Cardiac muscle cell (in vitro differentiated cells and primary cell): Measurements from ENCODE around the gene RAX2. TPM values are rescaled to one million over a fixed set of nuclear protein-coding genes. Genes with fewer than 3 reads are reported as not detected.

Experiments
- DNase-seq, 2 donors: peaks; one replicate each; pipeline versions ENCODE4 v3.0.0 to v3.0.0-alpha.2; 2010 to 2017; ENCODE audit warnings: low read depth in 1 of 2, low spot score in 1 of 2
- H3K27ac ChIP-seq: fragments of 200-600 bp; sonication (generic); 2 replicates; pipeline ENCODE4 v1.5.1; 2016
- H3K27me3 ChIP-seq: fragments of 200-600 bp; sonication (generic); 2 replicates; pipeline ENCODE4 v1.6.0; 2016; ENCODE audit warnings: control low read depth
- H3K36me3 ChIP-seq: fragments of 200-600 bp; sonication (generic); 2 replicates; pipeline ENCODE4 v1.5.1; 2016; ENCODE audit warnings: control low read depth
- H3K4me1 ChIP-seq: fragments of 200-600 bp; sonication (generic); 2 replicates; pipeline ENCODE4 v1.8.1; 2017; ENCODE audit warnings: low read depth, mild to moderate bottlenecking, mixed run types
- H3K4me3 ChIP-seq: fragments of 200-600 bp; sonication (generic); 2 replicates; pipeline ENCODE4 v1.5.1; 2016; ENCODE audit warnings: mild to moderate bottlenecking
- H3K9me3 ChIP-seq: fragments of 200-600 bp; sonication (generic); 2 replicates; pipeline ENCODE4 v1.5.1; 2017; ENCODE audit warnings: low read depth, mild to moderate bottlenecking, control low read depth
- CTCF ChIP-seq: IDR thresholded peaks from 2 replicates; pipeline ENCODE4 v1.5.1; 2012; ENCODE audit warnings: low read depth, mild to moderate bottlenecking, low read length
- polyA plus RNA-seq: library from polyadenylated mRNA; unstranded; fragments of >200 nt; fragmentation: Nextera tagmentation; extraction: Ambion mirVana; gene quantifications from 2 replicates; pipeline ENCODE4 v1.2.1, GENCODE V29; 2016
- total RNA-seq: library from RNA; depleted of rRNA; stranded (reverse); fragments of >200 nt; gene quantifications from 2 replicates; pipeline ENCODE4 v1.2.3, GENCODE V29; 2016

The RAX2 gene
- total and polyA plus RNA-seq, 2 experiments from 2014 or later, result not detected

GRCh38 chr19:3804429-3804828 is 32.4 kb upstream of the RAX2 start:
- H3K36me3 ChIP-seq, result no peaks in the 10 kb centered on the region
- H3K9me3 ChIP-seq, result no peaks in the 10 kb centered on the region
- TF ChIP-seq CTCF, result no peak
- H3K4me1 ChIP-seq, result no peaks in the 10 kb centered on the region
- H3K27me3 ChIP-seq, result peaks cover 33% of the 10 kb centered on the region
- H3K4me3 ChIP-seq, result no peak overlapping the region
- no peak overlapping the region for H3K27ac ChIP-seq
- DNase-seq, result no peak

- Histone ChIP-seq H3K27ac (no peak overlapping the region), H3K9me3 (no peaks in the 10 kb centered on the region), H3K36me3 (no peaks in the 10 kb centered on the region), H3K4me1 (no peaks in the 10 kb centered on the region), H3K27me3 (peaks cover 37% of the 10 kb centered on the region), H3K4me3 (no peak overlapping the region)
- no peak for DNase-seq
- no peak for TF ChIP-seq CTCF
Observed at GRCh38 chr19:3803986-3804385, 32.0 kb upstream of the RAX2 start.

- H3K4me3 ChIP-seq, result no peak overlapping the region
- H3K36me3 ChIP-seq, result no peaks in the 10 kb centered on the region
- no peak for DNase-seq
- H3K27me3 ChIP-seq, result peaks cover 38% of the 10 kb centered on the region
- no peaks in the 10 kb centered on the region for H3K9me3 ChIP-seq
- no peak for TF ChIP-seq CTCF
- H3K27ac ChIP-seq, result no peak overlapping the region
- H3K4me1 ChIP-seq, result no peaks in the 10 kb centered on the region
Observed at GRCh38 chr19:3803114-3803888, 31.3 kb upstream of the RAX2 start.

- Histone ChIP-seq H3K36me3 (no peaks in the 10 kb centered on the region), H3K4me3 (no peak overlapping the region), H3K4me1 (no peaks in the 10 kb centered on the region), H3K9me3 (no peaks in the 10 kb centered on the region), H3K27me3 (peaks cover 38% of the 10 kb centered on the region), H3K27ac (no peak overlapping the region)
- peak; percentile 21 to 32 for DNase-seq
- peak; percentile 26 for TF ChIP-seq CTCF
Observed at GRCh38 chr19:3801412-3802096, 29.5 kb upstream of the RAX2 start.

GRCh38 chr19:3800996-3801395 is 29.0 kb upstream of the RAX2 start:
- H3K4me3 ChIP-seq, result no peak overlapping the region
- no peaks in the 10 kb centered on the region for H3K4me1 ChIP-seq
- H3K36me3 ChIP-seq, result no peaks in the 10 kb centered on the region
- no peak overlapping the region for H3K27ac ChIP-seq
- H3K27me3 ChIP-seq, result peaks cover 38% of the 10 kb centered on the region
- DNase-seq, result no peak
- H3K9me3 ChIP-seq, result no peaks in the 10 kb centered on the region
- no peak for TF ChIP-seq CTCF
